Keratinocyte (primary cell): ENCODE measurements around the gene INO80. TPM values are rescaled to one million over a fixed set of nuclear protein-coding genes. Genes with fewer than 3 reads are reported as not detected.
"Not testable (repeated sequence)": the region's sequence is repeated elsewhere in the genome, so short reads cannot be mapped to it uniquely, and the experiment has no call there.

Experiments used
- DNase-seq: peaks from one replicate; pipeline ENCODE4 v3.0.0-alpha.2; 2011; ENCODE audit warnings: low read depth, missing footprints, low spot score
- FAIRE-seq: peaks from 2 replicates; lab custom pipeline; 2011; peaks lifted over from hg19 to GRCh38; lab: Jason Lieb, UNC
- H2AFZ ChIP-seq: 2 replicates; pipeline ENCODE4 v1.6.0; 2012; ENCODE audit warnings: low read length, control low read depth, inconsistent platforms; ENCODE audit not compliant: control insufficient read depth
- H3K27ac ChIP-seq: 2 replicates; pipeline ENCODE4 v1.5.1; 2011; ENCODE audit warnings: low read length; ENCODE audit not compliant: control insufficient read depth, insufficient read depth
- H3K27me3 ChIP-seq: 3 replicates; pipeline ENCODE4 v1.6.0; 2011; ENCODE audit warnings: low read length; ENCODE audit not compliant: control insufficient read depth, insufficient read depth; ENCODE audit errors: extremely low read depth
- H3K36me3 ChIP-seq, 2 experiments: 2 replicates in 1 of 2; 3 replicates in 1 of 2; pipeline ENCODE4 v1.5.1; 2011; ENCODE audit warnings: low read length in 2 of 2, mild to moderate bottlenecking in 1 of 2; ENCODE audit not compliant: control insufficient read depth in 2 of 2, insufficient read depth in 2 of 2; ENCODE audit errors: extremely low read depth in 1 of 2
- H3K4me1 ChIP-seq: 3 replicates; pipeline ENCODE4 v1.5.1; 2011; ENCODE audit warnings: low read length; ENCODE audit not compliant: control insufficient read depth, insufficient read depth; ENCODE audit errors: extremely low read depth
- H3K4me2 ChIP-seq: 3 replicates; pipeline ENCODE4 v1.6.0; 2011; ENCODE audit warnings: low read depth, low read length; ENCODE audit not compliant: control insufficient read depth, insufficient read depth; ENCODE audit errors: extremely low read depth
- H3K4me3 ChIP-seq, 3 experiments: fragments of 200-600 bp in 1 of 3; sonication (generic) in 1 of 3; 2 replicates in 2 of 3; 3 replicates in 1 of 3; pipeline ENCODE4 v1.5.1; 2011 to 2016; ENCODE audit warnings: low read length in 3 of 3, mild to moderate bottlenecking in 3 of 3, control low read depth in 2 of 3, inconsistent platforms in 1 of 3, low read depth in 1 of 3, mixed read lengths in 1 of 3, mixed run types in 1 of 3, moderate library complexity in 1 of 3; ENCODE audit not compliant: control insufficient read depth in 2 of 3, insufficient read depth in 2 of 3; ENCODE audit errors: extremely low read depth in 1 of 3
- H3K79me2 ChIP-seq: 2 replicates; pipeline ENCODE4 v1.6.0; 2012; ENCODE audit warnings: low read length; ENCODE audit not compliant: control insufficient read depth, insufficient read depth
- H3K9ac ChIP-seq: 3 replicates; pipeline ENCODE4 v1.6.0; 2011; ENCODE audit warnings: low read length; ENCODE audit not compliant: control insufficient read depth, insufficient read depth; ENCODE audit errors: extremely low read depth
- H3K9me1 ChIP-seq: 3 replicates; pipeline ENCODE4 v1.6.0; 2011; ENCODE audit warnings: low read length; ENCODE audit not compliant: control insufficient read depth, insufficient read depth; ENCODE audit errors: extremely low read depth
- H3K9me3 ChIP-seq: 2 replicates; pipeline ENCODE4 v1.5.1; 2012; ENCODE audit warnings: low read depth, low read length; ENCODE audit not compliant: control insufficient read depth
- H4K20me1 ChIP-seq: 3 replicates; pipeline ENCODE4 v1.6.0; 2011; ENCODE audit warnings: low read length; ENCODE audit not compliant: control insufficient read depth, insufficient read depth; ENCODE audit errors: extremely low read depth
- CTCF ChIP-seq, 3 experiments: IDR thresholded peaks in 1 of 3; conservative IDR thresholded peaks in 1 of 3; optimal IDR thresholded peaks in 1 of 3; 2 replicates in 2 of 3; 3 replicates in 1 of 3; pipeline versions ENCODE3 to v1.5.1; 2011; ENCODE audit warnings: low read length in 3 of 3, mild to moderate bottlenecking in 3 of 3, moderate library complexity in 2 of 3, control low read depth in 1 of 3, inconsistent platforms in 1 of 3; ENCODE audit not compliant: insufficient read depth in 2 of 3; ENCODE audit errors: extremely low read depth in 1 of 3
- EZH2 ChIP-seq: IDR thresholded peaks from one replicate; pipeline ENCODE4 v1.6.1; 2012; ENCODE audit warnings: inconsistent platforms, mild to moderate bottlenecking, low read length, moderate library complexity
- dilution Hi-C: fragments of 300-500 bp; cut with MboI; formaldehyde crosslinking; loops from one replicate; pipeline ENCODE4 v1.7.0; 2020; ENCODE audit warnings: low sequenced_read_pairs; ENCODE audit not compliant: extremely low pct_ligation_motif_present
- polyA plus RNA-seq, 5 experiments: library from polyadenylated mRNA; depleted of rRNA in 3 of 5; stranded (reverse) in 3 of 5; stranded (forward) in 1 of 5; unstranded in 1 of 5; fragments of >200 nt; gene quantifications; 1 replicate in 1 of 5; 2 replicates in 3 of 5; 3 replicates in 1 of 5; pipeline versions ENCODE4 v1.2.1 to v1.2.3, GENCODE V29; 2011 to 2012; ENCODE audit warnings: missing spikeins in 2 of 5, low read depth in 1 of 5, low replicate concordance in 1 of 5

INO80 gene
- polyA plus RNA-seq, 1 donor (not counting 4 experiments of a cell fraction or from before 2014, with no cell fraction given) = 10.3 TPM

- Histone ChIP-seq H3K36me3 (no peaks in the 10 kb centered on the region), H3K27me3 (no peaks in the 10 kb centered on the region), H3K4me3 (no peak overlapping the region), H3K79me2 (no peaks in the 10 kb centered on the region), H3K9ac (no peak overlapping the region), H3K4me1 (no peaks in the 10 kb centered on the region), H3K9me3 (no peaks in the 10 kb centered on the region), H3K9me1 (no peaks in the 10 kb centered on the region), H2AFZ (no peak overlapping the region), H3K4me2 (no peak overlapping the region), H4K20me1 (no peaks in the 10 kb centered on the region), H3K27ac (no peak overlapping the region)
- dilution Hi-C loops = no loop called here
- DNase-seq (no peak), FAIRE-seq (no peak)
- TF ChIP-seq EZH2 (no peak), CTCF (optimal IDR thresholded peaks at IDR 0.05 in 1 of 3, IDR thresholded peaks at IDR 0.05 in 1 of 3, conservative IDR thresholded peaks at IDR 0.05 in 1 of 3; ENCODE audit: extremely low read depth in 1 of 3, insufficient read depth in 2 of 3, low read length in 3 of 3) (no peak)
These were observed 17.4 kb upstream of the INO80 start for GRCh38 chr15:41133454-41133853.

- H3K79me2 ChIP-seq, H3K9me3 ChIP-seq, H3K36me3 ChIP-seq, H3K9ac ChIP-seq, H2AFZ ChIP-seq, dilution Hi-C loops, DNase-seq, H3K27me3 ChIP-seq, FAIRE-seq, H3K27ac ChIP-seq, H3K9me1 ChIP-seq, H3K4me2 ChIP-seq, H3K4me1 ChIP-seq, H3K4me3 ChIP-seq, H4K20me1 ChIP-seq: not testable (repeated sequence)
These were observed 16.0 kb upstream of the INO80 start for GRCh38 chr15:41132094-41132493.

GRCh38 chr15:41128174-41128902, 12.3 kb upstream of the INO80 start:
- Histone ChIP-seq H3K27ac (no peak overlapping the region), H3K4me2 (no peak overlapping the region), H3K4me3 (no peak overlapping the region), H3K4me1 (peaks cover 11% of the 10 kb centered on the region), H3K27me3 (no peaks in the 10 kb centered on the region), H3K79me2 (no peaks in the 10 kb centered on the region), H3K9ac (no peak overlapping the region), H2AFZ (no peak overlapping the region), H4K20me1 (no peaks in the 10 kb centered on the region), H3K9me3 (no peaks in the 10 kb centered on the region), H3K9me1 (no peaks in the 10 kb centered on the region), H3K36me3 (no peaks in the 10 kb centered on the region)
- no peak for TF ChIP-seq EZH2
- no peak for TF ChIP-seq CTCF (optimal IDR thresholded peaks at IDR 0.05 in 1 of 3, IDR thresholded peaks at IDR 0.05 in 1 of 3, conservative IDR thresholded peaks at IDR 0.05 in 1 of 3; ENCODE audit: extremely low read depth in 1 of 3, insufficient read depth in 2 of 3, low read length in 3 of 3)
- no peak for DNase-seq
- FAIRE-seq = no peak
- dilution Hi-C loops = no loop called here
